Jurkat, Clone E6-1 (cell line): ENCODE data around the gene MMUT.
"Not testable (repeated sequence)": the region's sequence is repeated elsewhere in the genome, so short reads cannot be mapped to it uniquely, and the experiment has no call there.

Experiments used
- DNase-seq: peaks from one replicate; pipeline ENCODE4 v3.0.0-alpha.2; 2011; ENCODE audit warnings: low read depth, low spot score
- H3K4me3 ChIP-seq: 2 replicates; pipeline ENCODE4 v1.5.1; 2011; ENCODE audit warnings: mild to moderate bottlenecking, low read length, control low read depth, moderate library complexity

The MMUT gene

DNA sequence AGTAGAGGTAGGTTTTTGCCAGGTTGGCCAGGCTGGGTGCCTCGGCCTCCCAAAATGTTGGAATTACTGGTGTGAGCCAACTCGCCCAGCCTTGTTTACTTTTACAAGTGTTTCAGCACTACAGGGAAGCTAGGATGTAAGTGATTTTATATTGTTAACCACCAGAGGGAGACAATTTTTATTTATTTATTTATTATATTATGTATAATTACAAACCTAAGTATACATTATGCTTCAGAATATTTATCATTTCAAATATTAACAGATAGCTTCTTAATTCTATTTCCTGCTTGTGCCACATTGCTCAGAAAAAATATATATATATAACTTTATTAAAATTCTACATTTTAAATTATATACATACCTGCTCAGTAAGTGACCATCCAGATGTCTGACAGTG, 9.8 kb downstream of the MMUT start:
- no peak overlapping the region for H3K4me3 ChIP-seq
- no peak for DNase-seq

DNA sequence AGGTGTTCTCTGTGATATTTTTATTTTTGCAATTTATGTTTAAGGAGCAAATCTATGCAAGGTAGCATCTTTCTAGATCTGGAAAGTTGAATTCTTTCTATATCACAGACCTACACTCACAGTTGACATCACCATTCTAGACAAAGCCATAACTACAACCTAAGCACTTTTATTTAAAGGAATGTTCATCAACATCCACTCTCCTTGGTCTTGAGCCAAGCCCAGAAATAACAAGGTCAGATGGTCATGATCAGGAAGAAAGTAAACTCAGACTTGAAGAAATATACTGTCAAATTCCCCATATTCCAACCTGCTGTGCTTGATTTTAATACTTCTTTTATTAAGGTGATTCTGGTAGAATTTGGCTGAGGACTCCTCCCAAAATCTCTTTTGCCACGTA, 32.2 kb downstream of the MMUT start:
- no peak for DNase-seq

DNA sequence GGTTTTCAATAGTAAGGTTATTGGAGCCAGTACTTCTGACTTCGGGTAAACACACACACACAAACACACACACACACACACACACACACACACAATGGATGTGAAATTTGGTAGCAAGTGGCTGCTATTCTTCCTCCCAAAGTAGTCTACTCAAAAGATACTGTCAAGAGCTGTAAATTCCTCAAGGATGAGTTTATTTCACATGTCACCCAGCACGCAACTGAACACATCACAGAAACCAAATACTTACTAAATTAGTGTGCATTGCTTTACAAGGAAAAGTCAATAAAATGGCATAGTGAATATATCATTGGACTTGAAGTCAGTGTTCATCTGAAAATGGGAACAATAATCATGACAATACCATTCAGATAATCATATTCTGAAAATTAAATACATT, 32.9 kb downstream of the MMUT start:
- DNase-seq, result no peak
- no peak overlapping the region for H3K4me3 ChIP-seq

More for the DNA sequence above, 32.2 kb downstream of the MMUT start:
- H3K4me3 ChIP-seq, result no peak overlapping the region

DNA sequence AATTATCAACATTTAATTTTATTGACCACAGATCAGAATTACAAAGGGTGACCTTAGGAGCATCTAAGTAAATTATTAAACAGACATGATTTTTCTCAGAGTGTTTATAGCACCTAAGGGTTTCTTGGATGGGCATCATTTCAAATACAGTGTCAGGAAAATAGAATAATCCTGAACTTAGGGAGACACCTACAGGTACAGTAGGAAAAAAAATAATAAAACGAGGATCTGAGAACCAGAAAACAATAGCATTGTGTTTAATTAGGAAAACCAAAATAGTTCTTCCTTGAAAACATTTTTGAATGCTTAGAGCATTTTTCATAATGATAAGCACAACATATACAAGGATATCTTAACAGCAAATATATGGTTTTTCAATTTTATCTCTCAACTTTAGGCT, 39.2 kb downstream of the MMUT start:
- no peak for DNase-seq
- H3K4me3 ChIP-seq, result no peak overlapping the region

DNA sequence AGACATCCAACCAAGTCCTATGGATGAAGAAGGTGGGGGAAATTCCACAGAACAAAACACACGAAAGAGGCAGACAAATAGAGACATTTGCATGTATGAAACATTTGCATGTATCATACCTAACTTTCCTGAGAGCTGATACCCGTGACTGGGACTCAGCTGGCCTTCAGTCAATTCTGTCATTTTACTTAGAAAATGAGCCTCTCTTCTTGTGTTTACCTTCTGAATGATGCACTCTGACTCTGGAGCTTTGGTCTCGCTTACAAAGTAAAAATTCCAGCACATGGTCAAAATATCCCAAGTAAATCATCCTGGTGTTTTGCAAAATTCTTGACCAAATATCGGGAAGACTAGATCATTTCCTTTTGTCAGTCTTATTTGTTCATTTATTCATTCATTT, 46.9 kb downstream of the MMUT start:
- H3K4me3 ChIP-seq, result no peak overlapping the region
- DNase-seq, result no peak

DNA sequence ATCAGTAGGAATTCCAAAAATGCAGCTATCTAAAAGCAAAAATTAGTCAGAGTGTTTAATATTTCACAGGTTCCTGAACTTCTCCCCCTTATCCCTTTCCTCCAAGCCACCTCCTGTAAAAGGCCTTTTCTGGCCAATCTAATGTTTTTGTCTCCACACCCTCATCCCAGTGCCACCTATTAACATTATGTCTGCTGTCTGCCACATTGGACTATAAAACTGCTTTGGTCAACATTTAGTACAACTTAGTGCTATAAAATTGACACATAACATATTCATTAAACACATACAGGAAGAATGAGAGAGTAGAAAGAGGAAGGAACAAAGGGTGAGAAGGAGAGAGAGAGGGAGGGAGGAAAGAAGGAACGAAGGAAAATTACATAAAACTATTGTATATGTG, 47.7 kb downstream of the MMUT start:
- H3K4me3 ChIP-seq, result no peak overlapping the region
- DNase-seq, result no peak

DNA sequence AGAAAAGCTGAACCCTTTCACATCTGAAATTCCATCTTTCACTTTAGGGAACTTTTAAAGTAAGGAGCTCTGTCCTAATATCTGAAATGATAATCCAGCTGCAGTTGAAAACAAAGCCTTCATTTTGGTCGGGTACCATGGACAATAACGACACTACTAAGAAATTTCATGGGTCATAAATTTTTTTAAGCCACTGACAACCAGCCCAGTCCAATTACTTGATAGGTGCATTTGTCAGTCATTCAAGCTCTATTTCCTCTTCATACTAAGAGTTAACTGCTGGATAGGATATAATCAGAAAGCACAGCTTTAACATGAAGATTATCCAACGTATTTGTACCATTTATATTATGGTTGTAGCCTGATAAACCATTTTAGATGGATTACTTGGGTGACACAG, 52.5 kb downstream of the MMUT start:
- DNase-seq, result no peak

DNA sequence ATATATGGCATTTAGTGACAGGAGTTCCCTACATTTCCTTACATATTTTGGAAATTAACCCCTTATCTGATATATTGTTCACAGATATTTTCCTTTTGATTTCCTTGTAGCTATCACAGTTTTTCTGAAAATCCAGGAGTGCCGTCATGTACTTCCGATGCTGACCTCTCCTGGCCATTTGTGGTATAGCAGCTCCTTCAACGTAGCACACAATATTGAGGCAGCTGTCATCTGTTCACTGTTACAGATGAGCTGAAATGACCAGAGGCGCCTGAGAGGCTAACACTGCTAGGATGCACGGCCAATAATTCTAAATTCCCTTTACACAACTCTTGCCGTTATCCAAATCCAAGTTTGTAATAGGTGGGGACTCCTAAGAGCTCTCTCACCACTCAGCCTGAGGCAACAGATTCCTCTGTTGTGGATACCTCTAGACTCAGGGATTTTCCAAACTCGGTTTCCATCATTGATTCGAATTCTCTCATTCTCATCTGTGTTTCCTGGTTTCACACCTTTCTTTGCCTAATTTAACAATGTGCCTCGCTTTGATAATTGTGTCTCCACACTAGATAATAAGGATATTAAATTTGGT, 53.0 kb downstream of the MMUT start:
- DNase-seq, result peak; percentile 48
- H3K4me3 ChIP-seq, result no peak overlapping the region

More for the DNA sequence above, 52.5 kb downstream of the MMUT start:
- H3K4me3 ChIP-seq, result no peak overlapping the region

DNA sequence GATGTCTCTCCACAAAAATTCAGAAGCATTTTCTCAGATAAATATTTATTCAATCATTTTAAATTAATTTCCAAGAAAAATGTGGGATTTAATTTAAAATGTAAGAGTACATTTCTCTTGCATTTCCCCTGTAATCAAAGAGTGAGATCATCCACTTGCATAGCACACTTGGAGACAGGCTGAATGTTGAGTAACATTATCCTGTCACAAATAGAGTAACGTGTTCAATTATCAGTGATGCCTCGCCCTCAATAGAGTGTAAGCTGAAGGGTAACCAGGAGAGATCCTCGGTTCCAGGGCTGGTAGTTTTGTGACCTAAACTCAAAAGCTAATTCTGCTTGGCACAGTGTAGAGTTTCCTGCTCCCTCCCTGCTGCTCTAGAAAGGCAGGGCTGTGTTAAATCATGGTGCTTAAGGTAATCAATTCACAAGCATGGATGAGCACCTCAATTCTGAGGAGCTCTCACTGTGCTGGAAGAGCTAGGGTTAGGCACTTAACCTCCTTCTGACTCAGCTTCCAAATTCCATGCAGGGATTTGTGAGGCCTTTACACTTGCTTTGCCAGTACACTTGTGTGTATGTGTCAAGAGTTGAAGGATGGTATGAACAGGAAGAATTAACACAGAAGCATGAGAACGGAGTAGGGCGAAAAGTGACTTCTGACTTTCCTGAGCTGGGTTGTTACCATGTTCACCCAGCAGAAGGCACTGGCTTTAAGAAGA, 56.6 kb downstream of the MMUT start:
- no peak overlapping the region for H3K4me3 ChIP-seq
- no peak for DNase-seq

DNA sequence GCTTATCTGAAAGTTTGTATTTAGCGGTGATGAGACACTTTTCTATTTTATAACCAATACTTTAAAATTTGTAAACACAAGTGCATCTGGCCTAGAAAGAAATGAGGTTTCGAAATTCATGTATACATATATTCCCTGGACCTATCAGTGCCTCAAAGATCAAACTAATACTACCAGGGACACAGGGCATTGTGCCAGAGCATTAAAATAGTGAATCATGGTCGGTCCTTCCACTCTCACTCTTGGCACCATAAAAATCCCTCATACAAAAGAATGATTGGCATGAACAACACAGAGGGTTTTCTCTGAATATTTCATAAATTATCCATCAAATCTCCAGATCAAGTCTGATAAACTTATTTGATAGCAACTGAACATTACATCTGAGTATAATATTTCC, 62.0 kb downstream of the MMUT start:
- no peak overlapping the region for H3K4me3 ChIP-seq
- DNase-seq, result no peak

DNA sequence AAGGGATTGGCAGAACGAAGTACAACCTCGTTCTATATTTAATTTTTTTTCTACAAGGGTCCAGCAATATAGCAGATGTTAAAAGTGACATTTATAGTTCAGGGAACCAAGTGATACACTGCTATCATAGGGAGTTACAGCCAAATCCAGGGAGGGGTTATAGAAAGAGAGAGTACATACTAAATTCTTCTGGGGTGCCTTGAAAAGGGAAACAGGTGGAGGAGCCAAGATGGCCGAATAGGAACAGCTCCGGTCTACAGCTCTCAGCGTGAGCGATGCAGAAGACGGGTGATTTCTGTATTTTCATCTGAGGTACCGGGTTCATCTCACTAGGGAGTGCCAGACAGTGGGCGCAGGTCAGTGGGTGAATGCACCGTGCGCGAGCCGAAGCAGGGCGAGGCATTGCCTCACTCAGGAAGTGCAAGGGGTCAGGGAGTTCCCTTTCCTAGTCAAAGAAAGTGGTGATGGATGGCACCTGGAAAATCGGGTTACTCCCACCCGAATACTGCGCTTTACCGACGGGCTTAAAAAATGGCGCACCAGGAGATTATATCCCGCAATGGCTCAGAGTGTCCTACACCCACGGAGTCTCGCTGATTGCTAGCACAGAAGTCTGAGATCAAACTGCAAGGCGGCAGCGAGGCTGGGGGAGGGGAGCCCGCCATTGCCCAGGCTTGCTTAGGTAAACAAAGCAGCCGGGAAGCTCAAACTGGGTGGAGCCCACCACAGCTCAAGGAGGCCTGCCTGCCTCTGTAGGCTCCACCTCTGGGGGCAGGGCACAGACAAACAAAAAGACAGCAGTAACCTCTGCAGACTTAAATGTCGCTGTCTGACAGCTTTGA, 76.2 kb downstream of the MMUT start:
- not testable (repeated sequence) for DNase-seq, H3K4me3 ChIP-seq

DNA sequence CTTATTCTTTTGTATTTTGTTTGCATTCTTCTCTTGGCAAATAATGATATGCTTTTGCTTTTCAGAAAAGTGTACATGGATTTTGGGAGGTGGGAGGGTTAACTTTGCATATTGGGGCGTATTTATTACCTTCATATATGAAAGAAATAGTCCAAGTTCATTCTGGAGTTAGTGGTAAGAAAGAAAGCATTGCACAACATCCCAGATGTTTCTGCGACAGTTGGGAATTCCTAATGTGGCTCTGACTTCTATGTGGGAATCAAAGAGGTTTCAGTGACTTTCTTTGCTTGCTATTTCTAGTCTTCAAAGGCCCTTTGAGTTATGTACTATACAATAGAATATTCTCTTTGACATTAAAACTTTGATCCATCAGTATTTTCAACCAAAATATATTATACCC, 78.1 kb downstream of the MMUT start:
- H3K4me3 ChIP-seq, result no peak overlapping the region
- DNase-seq, result no peak
